Vagina (tissue), 2 donors: ENCODE data around the gene CDH24. TPM values are rescaled to one million over a fixed set of nuclear protein-coding genes. Genes with fewer than 3 reads are reported as not detected.
A peak's percentile ranks its signal among the peaks of the same experiment; 100 is the strongest.

Source experiments
- DNase-seq, 2 donors: peaks; one replicate each; pipeline ENCODE4 v3.0.0-alpha.2; 2017; ENCODE audit errors: extremely low spot score in 2 of 2
- H3K27ac ChIP-seq: fragments of 200-600 bp; sonication (generic); one replicate; pipeline ENCODE4 v1.5.1; 2019
- H3K27me3 ChIP-seq: fragments of 200-600 bp; sonication (generic); one replicate; pipeline ENCODE4 v1.5.1; 2019
- H3K36me3 ChIP-seq, 2 donors: fragments of 200-600 bp; sonication (generic); one replicate each; pipeline ENCODE4 v1.5.1; 2017 to 2019
- H3K4me1 ChIP-seq: fragments of 200-600 bp; sonication (generic); one replicate; pipeline ENCODE4 v1.5.1; 2019
- H3K4me3 ChIP-seq, 2 donors: fragments of 200-600 bp; sonication (generic); 1 replicate in 1 of 2; 2 replicates in 1 of 2; pipeline ENCODE4 v1.5.1; 2016 to 2019
- H3K9me3 ChIP-seq: fragments of 200-600 bp; sonication (generic); one replicate; pipeline ENCODE4 v1.5.1; 2019
- CTCF ChIP-seq, 3 experiments: fragments of 450-650 bp in 2 of 3; fragments of 200-600 bp in 1 of 3; sonication (generic) in 1 of 3; IDR thresholded peaks; one replicate each; pipeline ENCODE4 v1.5.1; 2017 to 2019; ENCODE audit warnings: antibody characterized with exemption in 3 of 3, mild to moderate bottlenecking in 2 of 3, moderate library complexity in 2 of 3
- POLR2A ChIP-seq, 2 donors: fragments of 450-650 bp; IDR thresholded peaks; one replicate each; pipeline ENCODE4 v1.6.1; 2017; ENCODE audit warnings: antibody characterized with exemption in 2 of 2, mild to moderate bottlenecking in 2 of 2, moderate library complexity in 2 of 2
- POLR2AphosphoS5 ChIP-seq, 2 donors: sonication (generic); formaldehyde crosslinking; IDR thresholded peaks; one replicate each; pipeline ENCODE4 v1.9.0; 2017; ENCODE audit warnings: antibody characterized with exemption in 2 of 2, mild to moderate bottlenecking in 2 of 2, low read depth in 1 of 2; ENCODE audit not compliant: insufficient read depth in 1 of 2
- intact Hi-C: fragments of 100-400 bp; cut with DNase I; formaldehyde crosslinking; loops from one replicate; pipeline ENCODE4 v1.15.1; 2023
- total RNA-seq: library from RNA; depleted of rRNA; stranded (reverse); fragments of >200 nt; gene quantifications from one replicate; pipeline ENCODE4 v1.2.3, GENCODE V29; 2016

CDH24 gene
- total RNA-seq, 1 donor from 2014 or later, result 5.4 TPM

GRCh38 chr14:23101213-23101970, 44.1 kb upstream of the CDH24 start:
- peaks cover 0 to 5% of the 10 kb centered on the region in 2 donors for H3K36me3 ChIP-seq
- no peak overlapping the region for H3K4me3 ChIP-seq
- no peak overlapping the region for H3K27ac ChIP-seq
- no peaks in the 10 kb centered on the region for H3K9me3 ChIP-seq
- TF ChIP-seq POLR2A (IDR thresholded peaks at IDR 0.05) (no peak), CTCF (IDR thresholded peaks at IDR 0.05) (no peak), POLR2AphosphoS5 (IDR thresholded peaks at IDR 0.05; ENCODE audit: insufficient read depth in 1 of 2, low read depth in 1 of 2) (no peak)
- peak; percentile 12 to 72 for DNase-seq
- peaks cover 14% of the 10 kb centered on the region for H3K4me1 ChIP-seq
- intact Hi-C loops, result no loop called here
- no peaks in the 10 kb centered on the region for H3K27me3 ChIP-seq

GRCh38 chr14:23099212-23099861, 42.0 kb upstream of the CDH24 start:
- intact Hi-C loops, result no loop called here
- peaks cover 0 to 5% of the 10 kb centered on the region in 2 donors for H3K36me3 ChIP-seq
- H3K4me1 ChIP-seq, result peaks cover 18% of the 10 kb centered on the region
- no peak overlapping the region for H3K27ac ChIP-seq
- no peaks in the 10 kb centered on the region for H3K9me3 ChIP-seq
- no peaks in the 10 kb centered on the region for H3K27me3 ChIP-seq
- TF ChIP-seq POLR2A (IDR thresholded peaks at IDR 0.05) (no peak), CTCF (IDR thresholded peaks at IDR 0.05) (no peak), POLR2AphosphoS5 (IDR thresholded peaks at IDR 0.05; ENCODE audit: insufficient read depth in 1 of 2, low read depth in 1 of 2) (no peak)
- peak; percentile 34 to 60 for DNase-seq
- H3K4me3 ChIP-seq, result no peak overlapping the region

GRCh38 chr14:23097786-23098185, 40.5 kb upstream of the CDH24 start:
- DNase-seq, result peak; percentile 79 to 85
- Histone ChIP-seq H3K9me3 (no peaks in the 10 kb centered on the region), H3K4me3 (no peak overlapping the region), H3K36me3 (peaks cover 0 to 5% of the 10 kb centered on the region in 2 donors), H3K27me3 (no peaks in the 10 kb centered on the region), H3K4me1 (peaks cover 32% of the 10 kb centered on the region), H3K27ac (no peak overlapping the region)
- no peak for TF ChIP-seq POLR2A (IDR thresholded peaks at IDR 0.05)
- TF ChIP-seq CTCF (IDR thresholded peaks at IDR 0.05), result no peak
- no peak for TF ChIP-seq POLR2AphosphoS5 (IDR thresholded peaks at IDR 0.05; ENCODE audit: insufficient read depth in 1 of 2, low read depth in 1 of 2)
- intact Hi-C loops, result no loop called here

- H3K4me1 ChIP-seq, result peaks cover 42% of the 10 kb centered on the region
- peak within 1 kb of the TSS; percentile 88 for H3K4me3 ChIP-seq
- TF ChIP-seq POLR2AphosphoS5 (IDR thresholded peaks at IDR 0.05; ENCODE audit: insufficient read depth in 1 of 2, low read depth in 1 of 2), result peak; percentile 81 to 96
- peak in 1 of 2 donors; percentile 84 for TF ChIP-seq POLR2A (IDR thresholded peaks at IDR 0.05)
- no peak for TF ChIP-seq CTCF (IDR thresholded peaks at IDR 0.05)
- intact Hi-C loops, result no loop called here
- peaks cover 0 to 18% of the 10 kb centered on the region in 2 donors for H3K36me3 ChIP-seq
- peak; percentile 99 to 100 for DNase-seq
- no peaks in the 10 kb centered on the region for H3K27me3 ChIP-seq
- H3K9me3 ChIP-seq, result no peaks in the 10 kb centered on the region
- peak within 1 kb of the TSS; percentile 99 for H3K27ac ChIP-seq
Observed at GRCh38 chr14:23095196-23096108, 38.1 kb upstream of the CDH24 start, which contains the start of gene C14orf119. C14orf119 (plus strand) TSS chr14:23095505; CDS start chr14:23097659, 2,154 bp downstream.
